ENCODE results near the gene RBM15B.

RBM15B gene

DNA sequence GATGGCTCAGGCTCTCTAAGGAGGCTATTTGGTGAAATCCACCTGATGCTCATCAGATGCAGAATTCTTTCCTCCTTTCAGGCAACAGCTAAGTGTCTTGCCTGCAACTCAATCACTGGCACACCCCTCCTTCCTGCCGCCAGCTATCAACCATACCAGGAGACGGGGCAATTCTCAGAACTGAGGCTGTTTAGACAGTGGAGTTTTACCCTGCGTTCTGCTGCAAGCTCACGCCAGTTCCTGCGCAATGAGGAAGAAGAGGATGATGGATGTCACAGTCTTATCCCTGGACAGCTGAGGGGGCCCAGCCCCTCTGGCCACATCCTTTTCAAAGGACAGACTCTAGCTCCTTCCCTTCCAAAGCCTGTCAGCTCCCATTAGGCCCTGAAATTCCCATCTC lies 13.0 kb upstream of the RBM15B start:
- no peak for DNase-seq (ENCODE audit: low read depth)
- no peak overlapping the region for H3K4me3 ChIP-seq (ENCODE audit: control insufficient read depth, low read depth, low read length)
- TF ChIP-seq, protein P1, sequence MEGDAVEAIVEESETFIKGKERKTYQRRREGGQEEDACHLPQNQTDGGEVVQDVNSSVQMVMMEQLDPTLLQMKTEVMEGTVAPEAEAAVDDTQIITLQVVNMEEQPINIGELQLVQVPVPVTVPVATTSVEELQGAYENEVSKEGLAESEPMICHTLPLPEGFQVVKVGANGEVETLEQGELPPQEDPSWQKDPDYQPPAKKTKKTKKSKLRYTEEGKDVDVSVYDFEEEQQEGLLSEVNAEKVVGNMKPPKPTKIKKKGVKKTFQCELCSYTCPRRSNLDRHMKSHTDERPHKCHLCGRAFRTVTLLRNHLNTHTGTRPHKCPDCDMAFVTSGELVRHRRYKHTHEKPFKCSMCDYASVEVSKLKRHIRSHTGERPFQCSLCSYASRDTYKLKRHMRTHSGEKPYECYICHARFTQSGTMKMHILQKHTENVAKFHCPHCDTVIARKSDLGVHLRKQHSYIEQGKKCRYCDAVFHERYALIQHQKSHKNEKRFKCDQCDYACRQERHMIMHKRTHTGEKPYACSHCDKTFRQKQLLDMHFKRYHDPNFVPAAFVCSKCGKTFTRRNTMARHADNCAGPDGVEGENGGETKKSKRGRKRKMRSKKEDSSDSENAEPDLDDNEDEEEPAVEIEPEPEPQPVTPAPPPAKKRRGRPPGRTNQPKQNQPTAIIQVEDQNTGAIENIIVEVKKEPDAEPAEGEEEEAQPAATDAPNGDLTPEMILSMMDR (IDR thresholded peaks at IDR 0.05; ENCODE audit: control insufficient read depth, insufficient read depth, low read depth, low read length, missing control alignments), result no peak

DNA sequence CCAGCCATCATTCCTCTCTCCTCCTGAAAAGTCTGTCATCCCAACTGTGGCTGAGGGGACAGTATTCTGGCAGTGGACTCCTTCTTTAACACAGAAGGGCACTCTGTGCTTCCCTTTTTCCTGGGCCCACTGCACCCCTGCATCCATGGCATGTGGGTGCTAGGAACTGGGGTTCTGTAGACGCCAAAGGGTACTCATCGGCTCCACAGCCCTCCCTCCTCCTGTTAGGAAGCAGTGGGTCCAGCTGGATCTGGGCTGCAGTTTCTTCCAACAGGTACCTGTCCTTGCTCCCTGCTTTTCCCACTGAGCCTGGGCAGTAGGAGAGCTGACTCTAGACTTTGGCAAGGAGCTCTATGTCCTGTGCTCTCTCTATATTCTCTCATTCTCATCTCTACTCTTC lies 12.4 kb upstream of the RBM15B start:
- DNase-seq (ENCODE audit: low read depth), result no peak
- no peak overlapping the region for H3K4me3 ChIP-seq (ENCODE audit: control insufficient read depth, low read depth, low read length)
- TF ChIP-seq, protein P1 (IDR thresholded peaks at IDR 0.05; ENCODE audit: control insufficient read depth, insufficient read depth, low read depth, low read length, missing control alignments), result no peak

DNA sequence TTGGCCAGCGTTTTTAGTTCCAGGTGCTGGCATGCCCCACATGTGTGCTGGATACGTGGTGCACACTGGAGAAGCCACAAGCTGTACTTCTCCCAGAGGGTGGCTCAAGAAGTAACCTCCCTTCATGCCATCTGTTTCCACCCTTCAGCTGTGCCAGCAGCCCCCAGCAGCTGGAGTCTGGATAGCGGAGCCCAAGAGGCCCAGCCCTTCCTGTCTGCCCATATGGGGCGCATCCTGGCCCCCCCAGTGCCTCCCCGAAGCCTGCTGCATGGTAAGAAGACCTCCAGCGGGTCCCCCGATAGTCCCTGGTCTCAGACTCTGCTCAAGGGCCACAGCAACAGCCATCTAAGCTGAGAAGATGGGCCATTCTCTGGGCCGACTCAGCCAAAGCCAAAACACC lies 11.8 kb upstream of the RBM15B start:
- TF ChIP-seq, protein P1 (IDR thresholded peaks at IDR 0.05; ENCODE audit: control insufficient read depth, insufficient read depth, low read depth, low read length, missing control alignments), result no peak
- no peak overlapping the region for H3K4me3 ChIP-seq (ENCODE audit: control insufficient read depth, low read depth, low read length)
- DNase-seq (ENCODE audit: low read depth), result no peak

DNA sequence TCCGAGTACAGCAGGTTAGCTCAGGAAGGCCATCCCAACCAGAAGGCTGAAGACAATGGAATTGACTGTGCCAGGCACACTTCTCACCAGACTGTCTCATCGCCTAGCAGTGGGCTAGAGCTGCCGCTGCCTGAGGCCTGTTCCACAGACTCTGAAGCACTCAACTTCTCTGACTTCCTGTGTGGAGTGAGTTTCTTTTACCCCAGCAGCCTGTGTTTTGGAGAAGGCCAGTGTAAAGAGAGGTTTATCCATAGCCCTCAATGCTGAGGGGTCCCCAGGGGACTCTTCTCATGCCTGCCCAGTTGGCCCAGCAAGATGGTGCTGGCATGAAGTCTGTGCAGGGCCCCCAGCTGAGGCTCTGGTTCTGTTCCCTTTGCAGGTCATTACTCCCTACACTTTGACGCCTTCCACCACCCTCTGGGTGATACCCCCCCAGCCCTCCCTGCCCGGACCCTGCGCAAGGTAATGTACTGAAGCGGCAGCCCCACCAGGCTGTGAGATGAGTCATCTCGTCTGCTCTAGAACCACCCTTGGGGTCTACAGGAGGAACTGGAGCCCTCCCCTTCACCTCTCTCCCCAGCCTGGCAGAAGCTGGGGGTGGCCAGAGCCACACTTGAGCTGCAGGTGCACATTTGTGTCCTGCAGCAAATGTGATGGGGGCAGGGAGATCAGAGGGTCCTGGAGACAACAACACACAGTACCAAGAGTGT lies 11.2 kb upstream of the RBM15B start:
- TF ChIP-seq, protein P1 (IDR thresholded peaks at IDR 0.05; ENCODE audit: control insufficient read depth, insufficient read depth, low read depth, low read length, missing control alignments), result no peak
- H3K4me3 ChIP-seq (ENCODE audit: control insufficient read depth, low read depth, low read length), result no peak overlapping the region
- DNase-seq (ENCODE audit: low read depth), result no peak

- H3K4me3 ChIP-seq (ENCODE audit: control insufficient read depth, low read depth, low read length), result no peak overlapping the region
- TF ChIP-seq, protein P1 (IDR thresholded peaks at IDR 0.05; ENCODE audit: control insufficient read depth, insufficient read depth, low read depth, low read length, missing control alignments), result no peak
- DNase-seq (ENCODE audit: low read depth), result no peak
These were observed 10.3 kb upstream of the RBM15B start for GRCh38 chr3:51380601-51381332.

DNA sequence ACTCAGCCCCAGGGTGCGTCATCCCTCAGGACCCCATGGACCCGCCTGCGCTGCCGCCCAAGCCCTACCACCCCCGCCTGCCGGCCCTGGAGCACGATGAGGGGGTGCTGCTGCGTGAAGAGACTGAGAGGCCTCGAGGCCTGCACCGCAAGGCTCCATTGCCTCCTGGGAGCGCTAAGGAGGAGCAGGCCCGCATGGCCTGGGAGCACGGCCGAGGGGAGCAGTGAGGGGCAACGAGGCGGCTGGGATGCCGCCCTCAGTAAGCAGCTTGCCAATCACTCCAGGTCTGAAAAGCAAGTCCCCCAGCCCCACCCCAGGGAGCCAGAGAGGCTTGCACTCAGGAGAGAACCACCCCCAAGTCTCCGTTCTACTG lies 9.8 kb upstream of the RBM15B start:
- TF ChIP-seq, protein P1 (IDR thresholded peaks at IDR 0.05; ENCODE audit: control insufficient read depth, insufficient read depth, low read depth, low read length, missing control alignments), result no peak
- no peak for DNase-seq (ENCODE audit: low read depth)
- H3K4me3 ChIP-seq (ENCODE audit: control insufficient read depth, low read depth, low read length), result no peak overlapping the region
